ENCODE data around the gene IL25. TPM values are rescaled to one million over a fixed set of nuclear protein-coding genes. Genes with fewer than 3 reads are reported as not detected.

The IL25 gene
- polyA plus RNA-seq, 1 of the 3 experiments (the other 2 are of a cell fraction) = not detected

- Histone ChIP-seq H3F3A (replicated peaks; ENCODE audit: insufficient read depth) (no peaks in the 10 kb centered on the region), H3K9me3 (no peaks in the 10 kb centered on the region), H3K27ac (ENCODE audit: low read depth in 2 of 2, low read length in 1 of 2) (no peak overlapping the region), H3K9me2 (no peaks in the 10 kb centered on the region), H3K27me3 (ENCODE audit: insufficient read depth) (peaks cover 10% of the 10 kb centered on the region; the same call in 1 of the 2 replicates), H4K20me1 (ENCODE audit: insufficient read depth) (no peaks in the 10 kb centered on the region), H3K36me3 (replicated peaks in 1 of 2; ENCODE audit: control insufficient read depth in 1 of 2, insufficient read depth in 2 of 2, low read length in 1 of 2) (no peaks in the 10 kb centered on the region), H3K79me2 (ENCODE audit: insufficient read depth) (no peaks in the 10 kb centered on the region), H3K4me3 (ENCODE audit: low read depth in 2 of 2, low read length in 1 of 2) (no peak overlapping the region), H3K4me2 (no peak overlapping the region), H3K4me1 (ENCODE audit: control insufficient read depth in 1 of 2, insufficient read depth in 2 of 2, low read depth in 1 of 2, low read length in 1 of 2) (peaks cover 0 to 4% of the 10 kb centered on the region in 2 experiments; a peak in 1 of 4 replicates), H2AFZ (ENCODE audit: low read depth) (no peak overlapping the region), H3K9ac (no peak overlapping the region)
- CTCF ChIA-PET = no interaction called here
- 43% methylated on average over 1 of the region's 1 CpG for WGBS (ENCODE audit: low lambda C conversion rate)
- TF ChIP-seq REST (IDR thresholded peaks at IDR 0.05; ENCODE audit: low read depth, low read length) (no peak), FOSL2 (IDR thresholded peaks at IDR 0.05; ENCODE audit: borderline replicate concordance, low read depth) (no peak), NFIC (IDR thresholded peaks at IDR 0.05; ENCODE audit: borderline replicate concordance) (no peak), MEF2A (IDR thresholded peaks at IDR 0.05; ENCODE audit: borderline replicate concordance, low read depth) (no peak), POLR2AphosphoS5 (IDR thresholded peaks at IDR 0.05; ENCODE audit: low read depth, low read length) (no peak), IRF3 (IDR thresholded peaks at IDR 0.05; ENCODE audit: low read depth, low read length) (no peak), CTCF (IDR thresholded peaks at IDR 0.05) (no peak), FOXJ3 (CRISPR knock-in tag; IDR thresholded peaks at IDR 0.05) (no peak), GATA2 (CRISPR knock-in tag; IDR thresholded peaks at IDR 0.05) (no peak), RAD21 (IDR thresholded peaks at IDR 0.05; ENCODE audit: low read length) (no peak), YY1 (IDR thresholded peaks at IDR 0.05; ENCODE audit: low read depth) (no peak)
- POLR2A ChIA-PET = no interaction called here
- no peak for DNase-seq
Measured at GRCh38 chr14:23371865-23372264, 744 bp upstream of the IL25 start.
